Keratinocyte (primary cell): ENCODE measurements around the gene AFDN. TPM values are rescaled to one million over a fixed set of nuclear protein-coding genes. Genes with fewer than 3 reads are reported as not detected.

ENCODE experiments used
- DNase-seq: peaks from one replicate; pipeline ENCODE4 v3.0.0-alpha.2; 2011; ENCODE audit warnings: low read depth, missing footprints, low spot score
- FAIRE-seq: peaks from 2 replicates; lab custom pipeline; 2011; peaks lifted over from hg19 to GRCh38; lab: Jason Lieb, UNC
- H2AFZ ChIP-seq: 2 replicates; pipeline ENCODE4 v1.6.0; 2012; ENCODE audit warnings: low read length, control low read depth, inconsistent platforms; ENCODE audit not compliant: control insufficient read depth
- H3K27ac ChIP-seq: 2 replicates; pipeline ENCODE4 v1.5.1; 2011; ENCODE audit warnings: low read length; ENCODE audit not compliant: control insufficient read depth, insufficient read depth
- H3K27me3 ChIP-seq: 3 replicates; pipeline ENCODE4 v1.6.0; 2011; ENCODE audit warnings: low read length; ENCODE audit not compliant: control insufficient read depth, insufficient read depth; ENCODE audit errors: extremely low read depth
- H3K36me3 ChIP-seq, 2 experiments: 2 replicates in 1 of 2; 3 replicates in 1 of 2; pipeline ENCODE4 v1.5.1; 2011; ENCODE audit warnings: low read length in 2 of 2, mild to moderate bottlenecking in 1 of 2; ENCODE audit not compliant: control insufficient read depth in 2 of 2, insufficient read depth in 2 of 2; ENCODE audit errors: extremely low read depth in 1 of 2
- H3K4me1 ChIP-seq: 3 replicates; pipeline ENCODE4 v1.5.1; 2011; ENCODE audit warnings: low read length; ENCODE audit not compliant: control insufficient read depth, insufficient read depth; ENCODE audit errors: extremely low read depth
- H3K4me2 ChIP-seq: 3 replicates; pipeline ENCODE4 v1.6.0; 2011; ENCODE audit warnings: low read depth, low read length; ENCODE audit not compliant: control insufficient read depth, insufficient read depth; ENCODE audit errors: extremely low read depth
- H3K4me3 ChIP-seq, 3 experiments: fragments of 200-600 bp in 1 of 3; sonication (generic) in 1 of 3; 2 replicates in 2 of 3; 3 replicates in 1 of 3; pipeline ENCODE4 v1.5.1; 2011 to 2016; ENCODE audit warnings: low read length in 3 of 3, mild to moderate bottlenecking in 3 of 3, control low read depth in 2 of 3, inconsistent platforms in 1 of 3, low read depth in 1 of 3, mixed read lengths in 1 of 3, mixed run types in 1 of 3, moderate library complexity in 1 of 3; ENCODE audit not compliant: control insufficient read depth in 2 of 3, insufficient read depth in 2 of 3; ENCODE audit errors: extremely low read depth in 1 of 3
- H3K79me2 ChIP-seq: 2 replicates; pipeline ENCODE4 v1.6.0; 2012; ENCODE audit warnings: low read length; ENCODE audit not compliant: control insufficient read depth, insufficient read depth
- H3K9ac ChIP-seq: 3 replicates; pipeline ENCODE4 v1.6.0; 2011; ENCODE audit warnings: low read length; ENCODE audit not compliant: control insufficient read depth, insufficient read depth; ENCODE audit errors: extremely low read depth
- H3K9me1 ChIP-seq: 3 replicates; pipeline ENCODE4 v1.6.0; 2011; ENCODE audit warnings: low read length; ENCODE audit not compliant: control insufficient read depth, insufficient read depth; ENCODE audit errors: extremely low read depth
- H3K9me3 ChIP-seq: 2 replicates; pipeline ENCODE4 v1.5.1; 2012; ENCODE audit warnings: low read depth, low read length; ENCODE audit not compliant: control insufficient read depth
- H4K20me1 ChIP-seq: 3 replicates; pipeline ENCODE4 v1.6.0; 2011; ENCODE audit warnings: low read length; ENCODE audit not compliant: control insufficient read depth, insufficient read depth; ENCODE audit errors: extremely low read depth
- EZH2 ChIP-seq: IDR thresholded peaks from one replicate; pipeline ENCODE4 v1.6.1; 2012; ENCODE audit warnings: inconsistent platforms, mild to moderate bottlenecking, low read length, moderate library complexity
- dilution Hi-C: fragments of 300-500 bp; cut with MboI; formaldehyde crosslinking; loops from one replicate; pipeline ENCODE4 v1.7.0; 2020; ENCODE audit warnings: low sequenced_read_pairs; ENCODE audit not compliant: extremely low pct_ligation_motif_present
- polyA plus RNA-seq, 5 experiments: library from polyadenylated mRNA; depleted of rRNA in 3 of 5; stranded (reverse) in 3 of 5; stranded (forward) in 1 of 5; unstranded in 1 of 5; fragments of >200 nt; gene quantifications; 1 replicate in 1 of 5; 2 replicates in 3 of 5; 3 replicates in 1 of 5; pipeline versions ENCODE4 v1.2.1 to v1.2.3, GENCODE V29; 2011 to 2012; ENCODE audit warnings: missing spikeins in 2 of 5, low read depth in 1 of 5, low replicate concordance in 1 of 5
- TF ChIP-seq, protein P1 (sequence below), 3 experiments: IDR thresholded peaks in 1 of 3; conservative IDR thresholded peaks in 1 of 3; optimal IDR thresholded peaks in 1 of 3; 2 replicates in 2 of 3; 3 replicates in 1 of 3; pipeline versions ENCODE3 to v1.5.1; 2011; ENCODE audit warnings: low read length in 3 of 3, mild to moderate bottlenecking in 3 of 3, moderate library complexity in 2 of 3, control low read depth in 1 of 3, inconsistent platforms in 1 of 3; ENCODE audit not compliant: insufficient read depth in 2 of 3; ENCODE audit errors: extremely low read depth in 1 of 3

AFDN gene
- polyA plus RNA-seq, 1 donor (not counting 4 experiments of a cell fraction or from before 2014, with no cell fraction given), result 46.5 TPM

DNA sequence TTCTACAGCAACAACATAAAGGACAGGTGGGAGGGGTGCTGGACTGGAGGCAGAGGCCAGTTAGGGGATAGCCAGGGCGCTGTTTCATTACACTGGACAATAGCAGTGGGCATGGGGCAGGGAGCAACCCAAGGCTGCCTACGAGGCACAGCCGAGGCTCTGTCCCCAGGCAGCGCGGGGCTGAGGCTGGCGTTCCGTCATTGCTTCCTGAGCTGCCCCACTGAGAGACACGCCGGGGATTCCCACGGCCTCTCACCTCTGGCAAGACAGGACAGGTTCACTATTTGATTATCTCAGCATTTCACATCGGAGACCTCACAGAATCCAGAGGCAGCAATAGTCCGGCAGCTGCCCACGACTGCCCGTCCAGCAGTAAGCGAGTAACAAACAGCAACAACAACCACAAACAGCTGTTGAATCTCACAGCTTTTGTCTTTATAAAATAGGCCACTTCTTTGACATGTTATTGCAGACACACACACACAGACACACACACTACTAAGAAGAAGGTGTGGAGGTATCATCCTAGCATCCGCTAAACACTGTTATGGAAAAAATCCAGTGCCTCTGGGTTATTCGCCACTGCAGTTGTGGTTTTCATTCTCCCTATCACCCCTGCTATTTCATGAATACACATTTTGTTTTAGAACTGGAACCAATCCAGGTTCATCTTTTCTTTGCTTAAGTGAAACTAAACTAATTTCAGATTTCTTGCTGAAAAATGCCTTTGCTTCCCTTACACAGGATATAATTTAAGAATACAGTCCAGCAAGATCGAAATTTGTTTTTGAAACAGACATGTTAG, 190.2 kb downstream of the AFDN start:
- Histone ChIP-seq H3K27me3 (peaks cover 48% of the 10 kb centered on the region), H4K20me1 (no peaks in the 10 kb centered on the region), H3K79me2 (no peaks in the 10 kb centered on the region), H3K4me2 (peak overlapping the region; percentile 53), H3K4me3 (peak overlapping the region in 1 of 3 experiments; percentile 23), H3K9me3 (peaks cover 15% of the 10 kb centered on the region), H3K9ac (no peak overlapping the region), H3K9me1 (no peaks in the 10 kb centered on the region), H3K27ac (no peak overlapping the region), H2AFZ (peak overlapping the region; percentile 19), H3K4me1 (peaks cover 8% of the 10 kb centered on the region), H3K36me3 (no peaks in the 10 kb centered on the region)
- DNase-seq (no peak), FAIRE-seq (no peak)
- no peak for TF ChIP-seq EZH2
- TF ChIP-seq, protein P1, sequence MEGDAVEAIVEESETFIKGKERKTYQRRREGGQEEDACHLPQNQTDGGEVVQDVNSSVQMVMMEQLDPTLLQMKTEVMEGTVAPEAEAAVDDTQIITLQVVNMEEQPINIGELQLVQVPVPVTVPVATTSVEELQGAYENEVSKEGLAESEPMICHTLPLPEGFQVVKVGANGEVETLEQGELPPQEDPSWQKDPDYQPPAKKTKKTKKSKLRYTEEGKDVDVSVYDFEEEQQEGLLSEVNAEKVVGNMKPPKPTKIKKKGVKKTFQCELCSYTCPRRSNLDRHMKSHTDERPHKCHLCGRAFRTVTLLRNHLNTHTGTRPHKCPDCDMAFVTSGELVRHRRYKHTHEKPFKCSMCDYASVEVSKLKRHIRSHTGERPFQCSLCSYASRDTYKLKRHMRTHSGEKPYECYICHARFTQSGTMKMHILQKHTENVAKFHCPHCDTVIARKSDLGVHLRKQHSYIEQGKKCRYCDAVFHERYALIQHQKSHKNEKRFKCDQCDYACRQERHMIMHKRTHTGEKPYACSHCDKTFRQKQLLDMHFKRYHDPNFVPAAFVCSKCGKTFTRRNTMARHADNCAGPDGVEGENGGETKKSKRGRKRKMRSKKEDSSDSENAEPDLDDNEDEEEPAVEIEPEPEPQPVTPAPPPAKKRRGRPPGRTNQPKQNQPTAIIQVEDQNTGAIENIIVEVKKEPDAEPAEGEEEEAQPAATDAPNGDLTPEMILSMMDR (optimal IDR thresholded peaks at IDR 0.05 in 1 of 3, IDR thresholded peaks at IDR 0.05 in 1 of 3, conservative IDR thresholded peaks at IDR 0.05 in 1 of 3; ENCODE audit: extremely low read depth in 1 of 3, insufficient read depth in 2 of 3, low read length in 3 of 3), result no peak
- dilution Hi-C loops, result no loop called here

DNA sequence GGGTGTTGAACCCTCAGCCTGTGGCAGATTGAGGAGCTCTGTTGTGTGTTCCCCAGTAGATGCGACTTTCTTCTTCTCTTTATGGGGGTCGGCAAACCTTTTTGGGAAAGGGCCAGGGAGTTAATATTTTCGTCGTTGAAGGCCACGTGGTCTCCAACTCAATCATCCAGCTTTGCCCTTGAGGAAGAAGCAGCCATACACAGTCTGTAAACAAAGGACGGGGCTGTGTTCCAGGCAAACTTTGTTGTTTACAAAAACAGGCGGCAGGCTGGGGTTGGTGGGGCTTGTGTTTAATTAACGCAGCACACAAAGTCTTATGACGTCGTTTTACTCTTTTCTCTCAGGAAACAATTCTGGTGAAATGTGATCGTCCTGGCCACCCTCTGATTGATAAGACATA, 190.9 kb downstream of the AFDN start:
- Histone ChIP-seq H3K4me1 (peaks cover 8% of the 10 kb centered on the region), H3K9ac (no peak overlapping the region), H3K27ac (no peak overlapping the region), H3K79me2 (no peaks in the 10 kb centered on the region), H3K4me2 (no peak overlapping the region), H3K9me1 (no peaks in the 10 kb centered on the region), H2AFZ (no peak overlapping the region), H3K4me3 (no peak overlapping the region), H3K9me3 (peaks cover 12% of the 10 kb centered on the region), H3K36me3 (no peaks in the 10 kb centered on the region), H3K27me3 (peaks cover 45% of the 10 kb centered on the region), H4K20me1 (no peaks in the 10 kb centered on the region)
- FAIRE-seq, result no peak
- DNase-seq, result no peak
- TF ChIP-seq, protein P1 (optimal IDR thresholded peaks at IDR 0.05 in 1 of 3, IDR thresholded peaks at IDR 0.05 in 1 of 3, conservative IDR thresholded peaks at IDR 0.05 in 1 of 3; ENCODE audit: extremely low read depth in 1 of 3, insufficient read depth in 2 of 3, low read length in 3 of 3), result no peak
- TF ChIP-seq EZH2, result no peak
- dilution Hi-C loops, result no loop called here
